ENCODE data around the gene CD79A. TPM values are rescaled to one million over a fixed set of nuclear protein-coding genes. Genes with fewer than 3 reads are reported as not detected.

Gene CD79A
- total RNA-seq, 4 donors from 2014 or later, result 0.72 to 1.8 TPM; not detected in 2

- TF ChIP-seq CTCF (IDR thresholded peaks at IDR 0.05), result no peak
- DNase-seq (ENCODE audit: low spot score), result peak; percentile 75
- ATAC-seq (ENCODE audit: low FRiP score), result peak; percentile 94
These were observed 7.0 kb downstream of the CD79A start for GRCh38 chr19:41883821-41884733.

GRCh38 chr19:41886761-41887710, 10.0 kb downstream of the CD79A start:
- no peak for TF ChIP-seq CTCF (IDR thresholded peaks at IDR 0.05)
- DNase-seq (ENCODE audit: low spot score) (no peak), ATAC-seq (ENCODE audit: low FRiP score) (no peak)

DNA sequence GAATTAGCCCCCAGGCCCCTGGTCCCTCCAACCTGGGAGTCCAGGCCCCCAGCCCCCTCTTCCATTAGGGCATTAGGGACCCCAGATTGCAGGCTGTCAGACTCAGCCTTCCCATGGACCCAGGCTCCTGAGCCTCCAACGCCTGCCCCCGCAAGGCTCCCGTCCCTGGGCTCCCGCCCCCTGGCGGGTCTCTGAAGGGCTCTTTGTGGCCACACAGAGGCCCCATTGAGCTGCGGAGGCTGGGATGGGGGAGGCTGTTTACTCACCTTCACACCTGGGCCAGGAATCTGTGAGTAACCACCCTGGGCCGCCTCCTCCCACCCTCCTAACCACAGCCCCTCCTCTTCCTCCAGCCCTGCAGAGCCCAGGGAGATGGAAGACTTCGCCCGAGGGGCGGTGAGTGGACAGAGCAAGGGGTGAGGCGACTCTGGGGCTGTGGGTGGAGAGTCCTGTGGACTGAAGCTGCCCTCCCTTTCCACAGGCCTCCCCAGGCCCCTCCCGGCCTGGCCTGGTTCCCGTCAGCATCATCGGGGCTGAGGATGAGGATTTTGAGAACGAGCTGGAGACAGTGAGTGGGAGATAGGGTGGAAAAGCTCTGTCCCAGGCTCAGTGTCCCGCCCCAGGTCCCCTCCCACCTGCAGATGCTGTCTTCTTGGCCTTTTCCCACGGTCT, 10.8 kb downstream of the CD79A start:
- no peak for DNase-seq (ENCODE audit: low spot score)
- ATAC-seq (ENCODE audit: low FRiP score), result peak; percentile 11
- no peak for TF ChIP-seq CTCF (IDR thresholded peaks at IDR 0.05)

DNA sequence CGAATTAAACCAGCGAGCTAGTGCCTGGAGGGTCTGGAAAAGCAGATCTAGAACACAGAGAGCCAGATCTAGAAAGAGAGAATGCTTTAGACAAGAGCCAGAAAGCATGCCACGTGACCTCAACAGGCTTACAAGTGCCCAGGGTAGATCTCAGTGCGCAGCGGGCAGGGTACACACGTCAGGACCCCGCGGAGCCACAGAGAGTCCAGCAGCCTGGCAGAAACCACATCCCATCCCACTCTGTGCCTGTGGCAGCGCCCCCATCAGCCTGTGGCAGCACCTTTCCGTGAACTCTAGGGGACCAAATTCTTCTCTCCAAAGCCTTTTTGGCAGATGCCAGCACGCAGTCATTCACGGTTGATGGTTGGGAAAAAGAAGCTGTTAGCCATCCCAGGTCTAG, 11.8 kb downstream of the CD79A start:
- ATAC-seq (ENCODE audit: low FRiP score), result no peak
- no peak for DNase-seq (ENCODE audit: low spot score)
- no peak for TF ChIP-seq CTCF (IDR thresholded peaks at IDR 0.05)

GRCh38 chr19:41889896-41890295, 12.8 kb downstream of the CD79A start:
- no peak for DNase-seq (ENCODE audit: low spot score)
- no peak for ATAC-seq (ENCODE audit: low FRiP score)
- no peak for TF ChIP-seq CTCF (IDR thresholded peaks at IDR 0.05)

GRCh38 chr19:41890936-41891335, 13.9 kb downstream of the CD79A start:
- no peak for TF ChIP-seq CTCF (IDR thresholded peaks at IDR 0.05)
- ATAC-seq (ENCODE audit: low FRiP score), result no peak
- no peak for DNase-seq (ENCODE audit: low spot score)
